Fibroblast of skin of right biceps (primary cell): Measurements from ENCODE around the gene SLC7A1.

Experiments used
- DNase-seq: peaks from one replicate; pipeline ENCODE4 v3.0.0-alpha.2; 2013

The SLC7A1 gene

GRCh38 chr13:29484796-29485195 lies 110.7 kb downstream of the SLC7A1 start:
- DNase-seq, result no peak

- DNase-seq, result no peak
These were observed 111.3 kb downstream of the SLC7A1 start for GRCh38 chr13:29484236-29484635.

GRCh38 chr13:29483623-29484022 lies 111.9 kb downstream of the SLC7A1 start:
- DNase-seq, result no peak

GRCh38 chr13:29483211-29483610 lies 112.3 kb downstream of the SLC7A1 start:
- no peak for DNase-seq

- DNase-seq, result no peak
These were observed 113.0 kb downstream of the SLC7A1 start for GRCh38 chr13:29482504-29482903.

GRCh38 chr13:29481603-29482002 lies 113.9 kb downstream of the SLC7A1 start:
- no peak for DNase-seq

GRCh38 chr13:29480893-29481525 lies 114.5 kb downstream of the SLC7A1 start:
- DNase-seq, result no peak

- DNase-seq, result no peak
These were observed 115.6 kb downstream of the SLC7A1 start for GRCh38 chr13:29479716-29480492.

- no peak for DNase-seq
These were observed 119.4 kb downstream of the SLC7A1 start for GRCh38 chr13:29476046-29476445.

GRCh38 chr13:29474991-29475390 lies 120.5 kb downstream of the SLC7A1 start:
- DNase-seq, result peak; percentile 87

GRCh38 chr13:29473166-29473565 lies 122.3 kb downstream of the SLC7A1 start:
- no peak for DNase-seq

- DNase-seq, result peak; percentile 66
These were observed 123.0 kb downstream of the SLC7A1 start for GRCh38 chr13:29472332-29472961.

GRCh38 chr13:29471551-29471950 lies 123.9 kb downstream of the SLC7A1 start:
- no peak for DNase-seq

GRCh38 chr13:29465741-29466293 lies 129.7 kb downstream of the SLC7A1 start:
- peak; percentile 82 for DNase-seq

GRCh38 chr13:29464105-29464679 lies 131.3 kb downstream of the SLC7A1 start:
- DNase-seq, result no peak

- DNase-seq, result peak; percentile 46
These were observed 135.6 kb downstream of the SLC7A1 start for GRCh38 chr13:29459813-29460355.
